Measurements from ENCODE around the gene MACO1.

The MACO1 gene

GRCh38 chr1:25430967-25431881 is 527 bp downstream of the MACO1 start:
- Histone ChIP-seq H3K36me3 (ENCODE audit: control insufficient read depth, low read length) (peaks cover 26% of the 10 kb centered on the region), H3K9me2 (replicated peaks; ENCODE audit: control insufficient read depth, low read length) (no peaks in the 10 kb centered on the region), H3K27ac (ENCODE audit: low read depth, low read length) (peak overlapping the region; percentile 86), H3K4me1 (ENCODE audit: control insufficient read depth, low read length) (peaks cover 53% of the 10 kb centered on the region), H3K79me2 (ENCODE audit: control insufficient read depth, low read length) (peaks cover 59% of the 10 kb centered on the region), H3K4me3 (ENCODE audit: low read length) (peak overlapping the region; percentile 80), H3K9me3 (ENCODE audit: control insufficient read depth, insufficient read depth, low read length) (no peaks in the 10 kb centered on the region), H3K27me3 (ENCODE audit: control insufficient read depth, low read length) (no peaks in the 10 kb centered on the region), H3F3A (ENCODE audit: control insufficient read depth, insufficient read depth) (peaks cover 25% of the 10 kb centered on the region), H4K20me1 (ENCODE audit: control insufficient read depth, insufficient read depth, low read depth, low read length) (0 out of 2 replicates have a peak, but pooled peaks cover 4% of the 10 kb centered on the region), H3K4me2 (ENCODE audit: low read length) (peak overlapping the region; percentile 98)
- peak; percentile 17 for TF ChIP-seq CTCF (IDR thresholded peaks at IDR 0.05; ENCODE audit: low read depth, low read length, poor library complexity, severe bottlenecking)
- no peak for TF ChIP-seq EZH2phosphoT487 (IDR thresholded peaks at IDR 0.05; ENCODE audit: borderline replicate concordance, low read length)

GRCh38 chr1:25431955-25432719 is 1.4 kb downstream of the MACO1 start:
- Histone ChIP-seq H3K4me2 (ENCODE audit: low read length) (peak overlapping the region; percentile 98), H3K27me3 (ENCODE audit: control insufficient read depth, low read length) (no peaks in the 10 kb centered on the region), H3K4me1 (ENCODE audit: control insufficient read depth, low read length) (peaks cover 60% of the 10 kb centered on the region), H3K9me2 (replicated peaks; ENCODE audit: control insufficient read depth, low read length) (no peaks in the 10 kb centered on the region), H3K27ac (ENCODE audit: low read depth, low read length) (peak overlapping the region; percentile 86), H3K4me3 (ENCODE audit: low read length) (peak overlapping the region; percentile 80), H3F3A (ENCODE audit: control insufficient read depth, insufficient read depth) (peaks cover 25% of the 10 kb centered on the region), H3K36me3 (ENCODE audit: control insufficient read depth, low read length) (peaks cover 35% of the 10 kb centered on the region), H4K20me1 (ENCODE audit: control insufficient read depth, insufficient read depth, low read depth, low read length) (peaks cover 11% of the 10 kb centered on the region; the same call in 1 of the 2 replicates), H3K79me2 (ENCODE audit: control insufficient read depth, low read length) (peaks cover 69% of the 10 kb centered on the region), H3K9me3 (ENCODE audit: control insufficient read depth, insufficient read depth, low read length) (no peaks in the 10 kb centered on the region)
- TF ChIP-seq EZH2phosphoT487 (IDR thresholded peaks at IDR 0.05; ENCODE audit: borderline replicate concordance, low read length) (no peak), CTCF (IDR thresholded peaks at IDR 0.05; ENCODE audit: low read depth, low read length, poor library complexity, severe bottlenecking) (no peak)

GRCh38 chr1:25432749-25433388 is 2.2 kb downstream of the MACO1 start:
- no peaks in the 10 kb centered on the region for H3K27me3 ChIP-seq (ENCODE audit: control insufficient read depth, low read length)
- H3K4me3 ChIP-seq (ENCODE audit: low read length), result peak overlapping the region; percentile 80
- H3K9me3 ChIP-seq (ENCODE audit: control insufficient read depth, insufficient read depth, low read length), result no peaks in the 10 kb centered on the region
- H3K9me2 ChIP-seq (replicated peaks; ENCODE audit: control insufficient read depth, low read length), result no peaks in the 10 kb centered on the region
- peak overlapping the region; percentile 98 for H3K4me2 ChIP-seq (ENCODE audit: low read length)
- TF ChIP-seq CTCF (IDR thresholded peaks at IDR 0.05; ENCODE audit: low read depth, low read length, poor library complexity, severe bottlenecking) (no peak), EZH2phosphoT487 (IDR thresholded peaks at IDR 0.05; ENCODE audit: borderline replicate concordance, low read length) (no peak)
- peak overlapping the region; percentile 86 for H3K27ac ChIP-seq (ENCODE audit: low read depth, low read length)
- peaks cover 13% of the 10 kb centered on the region; the same call in 1 of the 2 replicates for H4K20me1 ChIP-seq (ENCODE audit: control insufficient read depth, insufficient read depth, low read depth, low read length)
- H3K4me1 ChIP-seq (ENCODE audit: control insufficient read depth, low read length), result peaks cover 61% of the 10 kb centered on the region
- peaks cover 43% of the 10 kb centered on the region for H3K36me3 ChIP-seq (ENCODE audit: control insufficient read depth, low read length)
- peaks cover 76% of the 10 kb centered on the region for H3K79me2 ChIP-seq (ENCODE audit: control insufficient read depth, low read length)
- peaks cover 25% of the 10 kb centered on the region for H3F3A ChIP-seq (ENCODE audit: control insufficient read depth, insufficient read depth)

All from DOHH2 (cell line).